NCI-H82 treated with DMSO at 0.1 percent for 48 hours (cell line): ENCODE data around the gene MBTPS1.
A peak's percentile ranks its signal among the peaks of the same experiment; 100 is the strongest.

Experiments used
- DNase-seq: peaks from one replicate; lab custom pipeline; 2025; ENCODE audit not compliant: unreplicated experiment; lab: John Stamatoyannopoulos, UW

The MBTPS1 gene

DNA sequence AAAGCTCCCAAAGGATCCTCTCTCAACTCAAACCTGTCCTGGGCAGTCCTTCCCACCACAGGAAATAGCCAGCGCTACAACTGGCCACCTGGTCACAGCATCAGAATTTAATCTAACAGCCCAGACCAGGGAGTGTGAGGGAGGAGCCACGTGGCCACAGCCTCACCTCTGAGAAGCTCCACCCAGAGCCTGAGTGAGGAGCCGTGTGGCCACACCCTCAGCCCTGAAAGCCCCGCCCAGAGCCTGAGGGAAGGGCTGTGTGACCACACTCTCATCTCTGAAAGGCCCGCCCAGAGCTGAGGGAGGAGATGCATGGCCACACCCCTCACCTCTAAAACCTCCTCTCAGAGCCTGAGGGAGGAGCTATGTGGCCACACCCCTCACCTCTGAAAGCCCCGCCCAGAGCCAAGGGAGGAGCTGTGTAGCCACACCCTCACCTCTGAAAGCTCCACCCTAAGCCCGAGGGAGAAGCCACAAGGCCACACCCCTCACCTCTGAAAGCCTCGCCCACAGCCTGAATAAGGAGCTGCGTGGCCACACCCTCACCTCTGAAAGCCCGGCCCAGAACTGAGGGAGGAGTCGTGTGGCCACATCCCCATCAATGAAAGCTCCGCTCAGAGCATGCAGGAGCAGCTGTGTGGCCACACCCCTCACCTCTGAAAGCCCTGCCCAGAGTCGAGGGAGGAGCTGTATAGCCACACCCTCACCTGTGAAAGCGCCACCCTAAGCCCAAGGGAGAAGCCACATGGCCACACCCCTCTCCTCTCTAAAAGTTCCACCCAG, 102.8 kb downstream of the MBTPS1 start:
- peak; percentile 93 for DNase-seq

DNA sequence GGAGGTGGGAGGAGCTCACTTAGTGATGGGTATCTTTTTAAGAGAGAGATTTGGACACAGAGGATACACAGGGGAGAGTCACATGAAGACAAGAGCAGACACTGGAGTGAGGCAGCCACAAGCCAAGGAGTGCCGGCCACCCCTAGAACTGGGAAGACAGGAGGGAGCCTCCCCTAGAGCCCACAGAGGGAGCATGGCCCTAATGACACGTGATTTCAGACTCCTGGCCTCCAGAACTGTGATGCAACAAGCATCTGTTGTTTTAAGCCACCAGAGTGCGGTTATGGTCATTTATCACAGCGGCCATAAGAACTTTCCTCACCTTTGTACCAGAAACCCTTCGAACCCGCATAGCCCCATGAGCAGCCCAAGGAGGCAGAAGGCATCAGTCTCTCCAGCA, 107.5 kb downstream of the MBTPS1 start:
- no peak for DNase-seq

DNA sequence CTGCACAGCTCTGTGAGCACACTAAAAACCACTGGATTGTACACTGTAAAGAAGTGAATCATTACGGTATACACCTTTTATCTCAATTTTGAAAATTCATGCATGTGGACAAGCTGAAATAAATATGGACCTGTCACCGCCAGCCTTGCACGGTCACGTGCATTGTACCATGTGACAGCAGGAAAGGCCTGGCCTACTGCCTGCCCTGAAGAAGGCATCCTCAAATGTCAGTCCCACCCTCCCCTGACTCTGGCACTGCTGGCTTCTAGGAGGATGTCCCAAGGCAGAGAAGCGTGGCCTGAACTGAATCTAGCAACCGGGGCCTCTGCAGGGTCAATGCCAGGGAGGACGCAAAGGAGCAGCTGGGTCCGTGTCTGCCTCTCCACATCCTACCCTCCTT, 108.8 kb downstream of the MBTPS1 start:
- no peak for DNase-seq

GRCh38 chr16:84007520-84007919, 109.2 kb downstream of the MBTPS1 start:
- DNase-seq = no peak

DNA sequence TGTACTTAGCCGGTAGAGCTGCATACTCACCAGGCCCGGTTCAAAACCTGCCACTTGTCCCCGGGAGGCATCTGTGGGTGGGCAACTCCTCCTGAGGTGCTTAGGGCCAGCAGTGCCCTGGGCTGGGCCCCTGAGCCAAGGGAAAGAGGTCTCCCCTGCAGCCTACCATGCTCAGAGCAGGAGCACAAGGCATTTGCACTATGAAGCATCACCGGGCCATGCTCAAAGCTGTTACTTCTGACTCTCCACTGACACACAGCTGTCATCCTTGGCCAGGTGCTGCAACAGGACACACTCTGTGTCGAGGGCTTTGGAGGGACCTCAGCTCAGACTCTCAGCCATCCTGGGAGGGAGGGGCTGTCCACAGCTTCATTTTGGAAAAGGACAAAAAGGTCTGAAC, 111.4 kb downstream of the MBTPS1 start:
- DNase-seq = no peak

- no peak for DNase-seq
Observed at GRCh38 chr16:84004442-84004841, 112.3 kb downstream of the MBTPS1 start.
